Endothelial cell of umbilical vein (primary cell): ENCODE data around the gene UBE3D. TPM values are rescaled to one million over a fixed set of nuclear protein-coding genes. Genes with fewer than 3 reads are reported as not detected.
"Not testable (repeated sequence)": the region's sequence is repeated elsewhere in the genome, so short reads cannot be mapped to it uniquely, and the experiment has no call there.

ENCODE experiments used
- BruUV-seq: library from RNA; stranded (reverse); fragments of 400-500 nt; replicated peaks from 2 replicates; lab custom pipeline; 2021; lab: Mats Ljungman, UMichigan
- CTCF ChIA-PET: fragments of 300-600, 350-600 bp; sonication (Branson Sonifier 250); formaldehyde crosslinking; loops from one replicate; lab custom pipeline; 2021; ENCODE audit warnings: antibody characterized with exemption, inconsistent platforms; lab: Charles Lee
- POLR2A ChIA-PET: fragments of 300-600, 350-600 bp; sonication (Branson Sonifier 250); formaldehyde crosslinking; loops from one replicate; lab custom pipeline; 2021; ENCODE audit warnings: antibody characterized with exemption, inconsistent platforms; lab: Charles Lee
- DNase-seq: peaks from one replicate; pipeline ENCODE4 v3.0.0-alpha.2; 2011; ENCODE audit warnings: low read depth, low spot score
- FAIRE-seq: peaks from 2 replicates; lab custom pipeline; 2011; peaks lifted over from hg19 to GRCh38; lab: Jason Lieb, UNC
- H2AFZ ChIP-seq: 2 replicates; pipeline ENCODE4 v1.6.0; 2012; ENCODE audit warnings: low read depth, low read length, control low read depth, inconsistent platforms
- H3K27ac ChIP-seq: 2 replicates; pipeline ENCODE4 v1.5.1; 2011; ENCODE audit warnings: low read depth, mild to moderate bottlenecking, control low read depth, low read length, moderate library complexity; ENCODE audit not compliant: insufficient read depth
- H3K27me3 ChIP-seq, 2 experiments: 2 replicates each; pipeline versions ENCODE4 v1.6.0 to v1.6.1; 2011; ENCODE audit warnings: low read length in 2 of 2, mixed read lengths in 1 of 2; ENCODE audit not compliant: control insufficient read depth in 2 of 2, insufficient read depth in 2 of 2
- H3K36me3 ChIP-seq, 2 experiments: 2 replicates in 1 of 2; 3 replicates in 1 of 2; pipeline ENCODE4 v1.5.1; 2011; ENCODE audit warnings: low read length in 2 of 2, mild to moderate bottlenecking in 1 of 2, moderate library complexity in 1 of 2; ENCODE audit not compliant: control insufficient read depth in 2 of 2, insufficient read depth in 2 of 2; ENCODE audit errors: extremely low read depth in 1 of 2
- H3K4me1 ChIP-seq: 3 replicates; pipeline ENCODE4 v1.5.1; 2011; ENCODE audit warnings: mild to moderate bottlenecking, low read length; ENCODE audit not compliant: control insufficient read depth, insufficient read depth; ENCODE audit errors: extremely low read depth
- H3K4me2 ChIP-seq: 2 replicates; pipeline ENCODE4 v1.6.1; 2011; ENCODE audit warnings: low read length, control low read depth, mixed read lengths; ENCODE audit not compliant: insufficient read depth
- H3K4me3 ChIP-seq, 3 experiments: fragments of 200-600 bp in 1 of 3; sonication (generic), shearing (Covaris generic) in 1 of 3; replicated peaks in 1 of 3; 2 replicates each; pipeline ENCODE4 v1.5.1; 2011 to 2016; ENCODE audit warnings: control low read depth in 3 of 3, low read length in 3 of 3, mild to moderate bottlenecking in 2 of 3, inconsistent platforms in 1 of 3, low read depth in 1 of 3, moderate library complexity in 1 of 3; ENCODE audit not compliant: insufficient read depth in 1 of 3
- H3K79me2 ChIP-seq: 2 replicates; pipeline ENCODE4 v1.6.0; 2012; ENCODE audit warnings: low read length, inconsistent platforms; ENCODE audit not compliant: control insufficient read depth, insufficient read depth
- H3K9ac ChIP-seq: replicated peaks from 2 replicates; pipeline ENCODE3; 2011; ENCODE audit warnings: low read length, control low read depth; ENCODE audit not compliant: insufficient read depth; ENCODE audit errors: extremely low read depth
- H3K9me1 ChIP-seq: replicated peaks from 3 replicates; pipeline ENCODE4 v1.6.0; 2011; ENCODE audit warnings: mild to moderate bottlenecking, low read length; ENCODE audit not compliant: control insufficient read depth, insufficient read depth; ENCODE audit errors: extremely low read depth
- H3K9me3 ChIP-seq: replicated peaks from 2 replicates; pipeline ENCODE4 v1.5.1; 2012; ENCODE audit warnings: low read length, inconsistent platforms; ENCODE audit not compliant: control insufficient read depth, insufficient read depth
- H4K20me1 ChIP-seq: replicated peaks from 2 replicates; pipeline ENCODE3; 2011; ENCODE audit warnings: mild to moderate bottlenecking, low read length; ENCODE audit not compliant: control insufficient read depth, insufficient read depth; ENCODE audit errors: extremely low read depth
- CTCF ChIP-seq, 2 donors: IDR thresholded peaks; 1 replicate in 1 of 2; 2 replicates in 1 of 2; pipeline ENCODE4 v1.5.1; 2011; ENCODE audit warnings: low read length in 2 of 2, mild to moderate bottlenecking in 2 of 2, moderate library complexity in 2 of 2, control low read depth in 1 of 2, inconsistent platforms in 1 of 2, low read depth in 1 of 2; ENCODE audit not compliant: insufficient read depth in 1 of 2; ENCODE audit errors: extremely low read depth in 1 of 2
- EZH2 ChIP-seq: IDR thresholded peaks from 2 replicates; pipeline ENCODE4 v1.6.1; 2012; ENCODE audit warnings: borderline replicate concordance, low read depth, mild to moderate bottlenecking, moderate library complexity, low read length, inconsistent platforms; ENCODE audit not compliant: severe bottlenecking
- FOS ChIP-seq: IDR thresholded peaks from 2 replicates; pipeline ENCODE4 v1.6.1; 2011; ENCODE audit warnings: mild to moderate bottlenecking, low read length, moderate library complexity, borderline replicate concordance; ENCODE audit not compliant: insufficient read depth
- GATA2 ChIP-seq: IDR thresholded peaks from 2 replicates; pipeline ENCODE4 v1.7.0; 2011; ENCODE audit warnings: low read depth, mild to moderate bottlenecking, moderate library complexity, mixed read lengths, low read length; ENCODE audit not compliant: insufficient read length, insufficient read depth
- JUN ChIP-seq: IDR thresholded peaks from 2 replicates; pipeline ENCODE4 v1.6.1; 2011; ENCODE audit warnings: borderline replicate concordance, low read depth; ENCODE audit not compliant: insufficient read length, insufficient read depth
- MAX ChIP-seq: IDR thresholded peaks from 2 replicates; pipeline ENCODE4 v1.6.1; 2011; ENCODE audit not compliant: insufficient read depth, insufficient read length
- MYC ChIP-seq: IDR thresholded peaks from one replicate; pipeline ENCODE4 v1.6.1; 2011; ENCODE audit warnings: mild to moderate bottlenecking, low read depth, low read length
- POLR2A ChIP-seq: IDR thresholded peaks from 2 replicates; pipeline ENCODE4 v1.6.1; 2012; ENCODE audit warnings: low read depth, mild to moderate bottlenecking, control low read depth, low read length
- POLR2AphosphoS5 ChIP-seq: IDR thresholded peaks from 2 replicates; pipeline ENCODE4 v1.6.1; 2012; ENCODE audit warnings: low read depth, mild to moderate bottlenecking, control low read depth, low read length, moderate library complexity; ENCODE audit not compliant: insufficient read depth
- dilution Hi-C: fragments of 300-500 bp; cut with MboI; formaldehyde crosslinking; loops from one replicate; pipeline ENCODE4 v1.15.0; 2019; ENCODE audit warnings: low sequenced_read_pairs; ENCODE audit not compliant: extremely low pct_ligation_motif_present
- intact Hi-C: fragments of 100-400 bp; cut with micrococcal nuclease; formaldehyde crosslinking; loops from one replicate; pipeline ENCODE4 v1.10.0; 2022
- polyA plus RNA-seq, 4 experiments: library from polyadenylated mRNA; depleted of rRNA in 3 of 4; stranded (reverse) in 3 of 4; unstranded in 1 of 4; fragments of >200 nt; gene quantifications; 2 replicates each; pipeline versions ENCODE4 v1.2.1 to v1.2.3, GENCODE V29; 2011 to 2012; ENCODE audit warnings: missing spikeins in 1 of 4
- total RNA-seq: library from RNA; stranded (reverse); gene quantifications from 2 replicates; pipeline ENCODE4 v1.2.3, GENCODE V29; 2021

UBE3D gene
- total and polyA plus RNA-seq, 2 donors (not counting 3 experiments of a cell fraction or from before 2014, with no cell fraction given) = 1.9 to 6.2 TPM

GRCh38 chr6:82893889-82894652 is 171.6 kb downstream of the UBE3D start:
- no peak overlapping the region for H3K27ac ChIP-seq
- FAIRE-seq (no peak), DNase-seq (no peak)
- H3K79me2 ChIP-seq = no peaks in the 10 kb centered on the region
- no peaks in the 10 kb centered on the region for H3K9me3 ChIP-seq
- H3K36me3 ChIP-seq = no peaks in the 10 kb centered on the region
- no peak overlapping the region for H3K9ac ChIP-seq
- no peak overlapping the region for H3K4me2 ChIP-seq
- ChIA-PET CTCF (interaction anchor here (1.6 kb wide), 1 partner anchor 23 kb away, joined by 3 read pairs; no protein-coding TSS in a partner anchor), POLR2A (no interaction called here)
- H3K27me3 ChIP-seq = no peaks in the 10 kb centered on the region
- BruUV-seq = no TSS peak
- no peak overlapping the region for H2AFZ ChIP-seq
- no peaks in the 10 kb centered on the region for H3K9me1 ChIP-seq
- H3K4me3 ChIP-seq = no peak overlapping the region
- dilution Hi-C loops = no loop called here
- H4K20me1 ChIP-seq = peaks cover 2% of the 10 kb centered on the region
- intact Hi-C loops = no loop called here
- no peaks in the 10 kb centered on the region for H3K4me1 ChIP-seq
- no peak for TF ChIP-seq CTCF (IDR thresholded peaks at IDR 0.05; ENCODE audit: extremely low read depth in 1 of 2, insufficient read depth in 1 of 2, low read depth in 1 of 2, low read length in 2 of 2)
- TF ChIP-seq JUN = no peak
- TF ChIP-seq MAX = no peak
- TF ChIP-seq GATA2 = no peak
- TF ChIP-seq EZH2 = no peak
- TF ChIP-seq MYC = no peak
- TF ChIP-seq FOS = no peak
- TF ChIP-seq POLR2AphosphoS5 = no peak
- no peak for TF ChIP-seq POLR2A

GRCh38 chr6:82891503-82891902 is 174.1 kb downstream of the UBE3D start:
- POLR2A ChIA-PET, DNase-seq, dilution Hi-C loops, H3K27ac ChIP-seq, H4K20me1 ChIP-seq, H3K9ac ChIP-seq, H3K9me3 ChIP-seq, FAIRE-seq, intact Hi-C loops, H3K36me3 ChIP-seq, CTCF ChIA-PET, H3K9me1 ChIP-seq, H3K79me2 ChIP-seq, BruUV-seq, H2AFZ ChIP-seq, H3K4me2 ChIP-seq, H3K4me3 ChIP-seq, H3K27me3 ChIP-seq, H3K4me1 ChIP-seq: not testable (repeated sequence)
